CD4-positive, alpha-beta T cell treated with Interleukin-4 for 4 hours (primary cell): ENCODE results near the gene MSLN.

Experiments used
- DNase-seq: peaks from one replicate; pipeline ENCODE4 v3.0.0-alpha.2; 2020

The MSLN gene

DNA sequence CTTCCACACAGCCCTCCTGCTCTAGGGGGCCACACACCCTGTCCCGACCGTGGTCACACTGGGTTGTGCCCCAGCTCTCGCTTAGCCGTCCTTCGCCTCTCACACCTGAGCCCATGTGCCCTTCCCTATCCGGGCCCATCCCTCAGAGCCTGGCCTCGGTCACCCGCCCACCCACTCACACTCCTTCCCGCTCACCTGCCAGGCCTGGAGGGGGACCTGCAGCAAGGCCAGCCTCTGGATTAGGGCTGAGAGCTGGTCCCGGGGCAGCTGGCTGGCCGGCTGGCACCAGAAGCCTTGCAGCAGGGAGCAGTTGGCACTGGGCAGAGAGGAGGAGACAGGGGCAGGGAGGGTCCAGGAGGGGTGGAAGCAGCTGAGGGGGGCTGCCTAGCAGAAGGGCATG lies 17.9 kb downstream of the MSLN start:
- no peak for DNase-seq

DNA sequence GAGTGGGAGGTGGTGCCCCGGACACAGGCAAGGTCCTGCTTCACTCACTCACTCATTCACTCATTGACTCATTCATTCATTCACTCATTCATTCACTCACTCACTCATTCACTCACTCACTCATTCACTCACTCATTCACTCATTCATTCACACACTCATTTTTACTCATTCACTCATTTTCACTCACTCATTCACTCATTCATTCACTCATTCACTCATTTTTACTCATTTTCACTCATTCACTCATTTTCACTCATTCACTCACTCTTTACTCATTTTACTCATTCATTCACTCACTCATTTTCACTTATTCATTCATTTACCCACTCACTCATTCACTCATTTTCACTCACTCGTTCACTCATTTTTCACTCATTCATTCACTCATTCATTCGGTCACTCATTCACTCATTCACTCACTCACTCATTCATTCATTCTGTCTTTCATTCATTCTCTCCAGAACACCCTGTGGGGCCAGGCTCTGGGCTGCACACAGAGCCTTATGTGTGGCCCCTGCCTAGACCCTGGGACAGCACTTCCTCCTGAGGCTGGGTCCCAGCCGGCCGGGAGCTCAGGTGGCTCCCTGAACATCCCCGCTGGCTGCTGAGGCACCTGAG lies 18.5 kb downstream of the MSLN start:
- no peak for DNase-seq

DNA sequence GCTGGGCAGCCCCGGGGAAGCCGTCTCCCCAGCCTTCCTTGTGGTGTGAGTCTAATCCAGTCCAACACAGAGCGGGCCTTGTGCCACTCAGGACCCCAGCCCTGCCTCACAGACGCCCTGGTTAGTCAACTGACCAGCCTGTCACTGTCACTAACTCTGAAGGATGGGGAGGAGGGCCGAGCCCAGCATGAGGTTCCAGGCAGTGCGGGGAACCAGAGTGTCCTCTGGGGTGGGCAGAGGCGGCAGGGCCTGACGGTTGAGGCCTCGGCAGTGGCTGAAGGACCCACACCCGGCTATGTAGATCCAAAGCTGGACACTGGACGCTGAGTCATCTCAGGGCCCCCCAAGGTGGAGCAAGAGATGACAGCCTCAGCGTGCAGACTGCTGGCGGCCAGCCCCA lies 19.0 kb downstream of the MSLN start:
- DNase-seq = no peak

DNA sequence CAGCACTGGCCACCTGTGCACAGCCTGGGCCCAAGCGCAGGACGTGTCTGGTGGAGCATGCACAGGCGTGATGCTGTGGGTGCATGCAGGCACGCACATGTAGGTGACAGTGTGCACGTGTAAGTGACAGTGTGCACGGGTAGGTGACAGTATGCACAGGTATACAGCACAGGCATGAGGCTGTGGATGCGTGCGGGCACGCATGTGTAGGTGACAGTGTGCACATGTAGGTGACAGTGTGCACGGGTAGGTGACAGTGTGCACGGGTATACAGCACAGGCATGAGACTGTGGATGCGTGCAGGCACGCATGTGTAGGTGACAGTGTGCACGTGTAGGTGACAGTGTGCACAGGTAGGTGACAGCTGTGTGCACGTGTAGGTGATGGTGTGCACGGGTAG lies 19.8 kb downstream of the MSLN start:
- no peak for DNase-seq

DNA sequence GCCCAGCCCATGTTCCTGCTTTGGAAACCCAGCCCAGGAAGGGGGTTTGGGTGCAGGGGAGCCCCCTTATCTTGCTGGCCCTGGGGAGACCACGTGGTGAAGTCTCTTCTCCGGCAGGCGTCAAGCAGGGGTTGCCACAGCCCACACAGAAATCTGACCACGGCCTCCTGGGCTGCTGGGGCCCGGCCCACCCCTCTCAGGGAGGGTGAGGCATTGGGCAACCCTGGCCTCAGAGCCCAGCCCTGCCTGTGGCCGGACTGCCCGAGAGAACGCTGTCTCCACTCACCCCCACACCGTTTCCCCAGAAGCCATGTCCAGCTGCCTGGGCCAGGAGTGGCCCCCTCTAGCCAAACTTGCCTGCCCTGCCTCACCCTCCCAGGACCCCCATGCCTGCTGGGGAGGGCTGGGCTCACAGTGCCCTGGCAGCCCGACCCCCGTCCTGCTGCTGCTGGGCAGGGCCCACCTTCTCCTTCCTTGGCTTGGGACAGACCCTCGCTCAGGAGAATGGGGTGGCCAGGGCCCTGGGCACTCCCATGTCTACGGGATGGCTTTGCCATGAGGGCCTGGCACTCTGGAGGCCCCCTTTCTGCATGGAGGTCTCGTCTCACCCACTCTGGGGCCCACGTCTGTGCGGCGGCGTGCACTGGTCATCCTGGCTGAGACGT lies 20.9 kb downstream of the MSLN start:
- no peak for DNase-seq

DNA sequence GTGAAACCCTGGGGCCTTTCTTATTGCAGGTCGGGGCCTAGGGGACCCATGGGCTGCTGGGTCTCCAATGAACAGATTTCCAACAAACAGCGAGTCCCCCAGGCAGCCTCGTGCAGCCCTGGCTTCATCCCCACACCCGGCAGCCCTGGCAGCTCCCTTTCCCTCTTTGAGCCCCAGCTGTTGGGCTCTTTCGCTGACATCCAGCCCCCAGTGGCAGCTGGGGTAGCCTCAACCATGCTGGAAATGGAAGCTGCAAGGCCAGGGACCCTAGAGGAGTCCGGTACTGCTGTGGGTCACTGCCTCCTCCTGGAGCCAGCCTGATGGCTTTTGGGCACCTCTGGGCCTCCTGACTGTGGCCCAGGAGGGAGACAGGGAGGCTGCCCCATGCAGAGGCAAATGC lies 21.7 kb downstream of the MSLN start:
- no peak for DNase-seq

DNA sequence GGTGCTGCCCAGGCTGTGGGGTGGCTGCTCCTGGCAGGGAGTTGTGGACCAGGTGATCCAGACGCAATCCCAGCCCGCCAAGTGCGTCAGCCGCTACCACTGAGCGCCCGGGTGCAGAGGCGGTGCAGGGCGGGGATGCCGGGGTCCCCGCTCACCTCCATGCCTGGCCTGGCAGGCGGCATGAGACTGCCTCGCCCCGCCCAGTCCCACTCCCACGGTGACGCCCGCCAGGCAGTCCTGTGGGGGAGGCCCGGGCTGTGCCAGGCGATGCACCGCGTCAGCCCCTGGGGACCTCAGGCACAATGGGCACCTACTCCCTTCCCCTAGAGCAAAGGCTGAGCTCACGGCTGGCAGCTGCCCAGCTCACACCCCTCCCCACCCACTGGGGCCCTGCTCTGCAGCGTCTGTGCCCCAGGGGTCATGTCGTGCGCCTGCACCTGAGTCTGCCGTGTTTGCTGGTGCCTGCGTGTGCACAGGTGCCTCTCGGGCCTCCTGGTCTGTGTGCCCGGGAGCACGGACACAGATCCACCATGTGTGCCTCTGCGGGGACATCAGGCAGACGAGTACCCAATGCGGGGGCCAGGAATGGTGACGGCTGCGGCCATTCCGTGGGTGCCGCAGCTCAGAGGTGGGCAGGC lies 22.4 kb downstream of the MSLN start:
- no peak for DNase-seq

DNA sequence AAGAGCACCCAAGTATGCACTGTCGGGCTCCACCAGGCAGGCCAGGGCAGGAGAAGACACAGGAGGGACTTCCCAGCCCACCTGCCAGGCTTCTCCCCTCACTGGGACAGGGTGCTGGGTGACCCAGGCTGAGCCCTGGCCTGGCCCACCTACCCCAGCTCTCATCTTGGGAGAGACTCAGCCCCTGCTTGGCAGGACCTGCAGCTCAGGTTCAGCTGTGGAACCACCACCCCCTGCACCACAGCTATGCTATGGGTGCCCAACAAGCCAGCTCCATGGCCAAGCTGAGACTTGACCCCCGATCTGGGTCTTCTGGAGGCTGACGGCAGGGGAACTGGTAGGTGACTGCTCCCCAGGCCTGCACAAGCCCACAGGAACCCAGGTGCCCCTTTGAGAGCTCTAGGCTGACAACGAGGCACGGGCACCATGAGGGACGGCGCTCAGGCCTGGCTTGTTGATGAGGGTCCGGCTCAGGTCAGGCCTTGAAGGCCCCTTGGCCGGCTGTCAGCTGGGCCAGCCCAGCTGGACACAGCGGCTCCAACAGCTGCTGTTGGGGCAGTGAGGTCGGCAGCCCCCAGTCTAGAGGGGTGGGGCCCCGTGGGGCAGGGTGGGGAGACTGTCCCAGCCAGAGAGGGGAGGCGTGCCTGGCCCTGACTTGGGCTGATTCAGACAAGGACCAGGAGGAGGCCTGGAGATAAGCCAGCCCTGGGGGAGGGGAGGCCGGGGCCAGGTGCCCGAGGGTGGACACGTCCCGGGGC lies 23.0 kb downstream of the MSLN start:
- DNase-seq = no peak

DNA sequence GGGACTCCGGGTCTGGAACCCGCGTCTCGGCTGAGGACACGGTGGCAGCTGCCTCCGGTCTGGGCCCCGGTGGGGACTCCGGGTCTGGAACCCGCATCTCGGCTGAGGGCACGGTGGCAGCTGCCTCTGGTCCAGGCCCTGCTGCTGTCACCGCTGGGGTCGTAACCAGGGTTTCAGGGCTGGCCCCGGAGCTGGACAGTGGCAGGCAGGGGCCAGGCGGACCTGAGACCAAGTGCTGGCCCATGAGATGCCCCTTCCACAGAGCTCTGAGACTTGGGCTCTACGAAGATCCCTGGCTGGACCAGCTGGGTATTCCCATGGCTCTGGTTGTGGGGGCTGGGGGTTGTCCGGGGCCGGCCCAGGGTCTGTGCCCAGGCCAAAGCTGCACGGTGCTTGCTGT lies 23.9 kb downstream of the MSLN start:
- DNase-seq = no peak

DNA sequence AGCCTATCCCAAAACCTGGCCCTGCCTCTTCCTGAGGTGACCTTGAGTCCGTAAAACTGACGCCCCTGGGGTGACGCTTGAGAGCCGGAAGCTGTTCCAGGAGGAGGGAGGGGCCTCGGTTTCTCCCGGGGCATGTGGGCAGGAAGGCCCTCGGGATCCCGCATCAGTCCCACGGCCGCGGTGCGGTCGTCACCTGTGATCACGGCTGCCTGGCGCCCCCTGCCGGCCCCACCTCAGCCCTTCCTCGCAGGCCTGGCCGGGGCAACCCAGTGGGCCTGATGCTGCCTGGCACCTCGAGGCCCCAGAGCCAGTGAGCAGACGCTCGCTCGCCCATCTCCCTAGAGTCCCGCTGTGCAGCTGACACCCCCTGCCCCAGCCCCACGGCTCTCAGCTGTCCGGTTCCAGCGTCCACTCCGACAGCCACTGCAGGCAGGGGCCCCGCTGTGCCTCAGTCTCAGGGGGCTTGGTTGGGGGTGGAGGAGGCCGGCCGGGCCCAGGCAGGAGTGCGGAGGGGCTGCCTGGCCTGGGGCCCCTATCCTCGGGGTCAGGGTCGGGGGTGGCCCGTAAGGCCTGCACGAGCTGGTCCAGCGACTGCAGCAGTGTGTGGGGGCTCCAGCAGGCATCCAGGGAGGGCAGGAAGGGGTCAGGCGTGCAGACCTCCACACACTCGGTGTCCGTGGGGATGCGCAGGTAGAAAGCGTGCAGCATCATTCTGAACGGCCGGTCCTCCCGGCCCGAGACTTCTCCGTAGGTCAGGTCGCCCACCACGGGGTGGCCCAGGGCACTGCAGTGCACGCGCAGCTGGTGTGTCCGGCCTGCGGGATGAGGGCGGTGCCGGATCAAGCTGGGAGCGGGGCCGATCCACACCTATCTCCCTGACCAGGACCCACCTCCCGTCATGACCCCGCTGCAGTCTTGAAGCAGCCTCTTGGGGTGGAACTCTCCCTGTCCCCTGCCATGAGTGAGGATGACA lies 25.3 kb downstream of the MSLN start:
- peak; percentile 55 for DNase-seq

DNA sequence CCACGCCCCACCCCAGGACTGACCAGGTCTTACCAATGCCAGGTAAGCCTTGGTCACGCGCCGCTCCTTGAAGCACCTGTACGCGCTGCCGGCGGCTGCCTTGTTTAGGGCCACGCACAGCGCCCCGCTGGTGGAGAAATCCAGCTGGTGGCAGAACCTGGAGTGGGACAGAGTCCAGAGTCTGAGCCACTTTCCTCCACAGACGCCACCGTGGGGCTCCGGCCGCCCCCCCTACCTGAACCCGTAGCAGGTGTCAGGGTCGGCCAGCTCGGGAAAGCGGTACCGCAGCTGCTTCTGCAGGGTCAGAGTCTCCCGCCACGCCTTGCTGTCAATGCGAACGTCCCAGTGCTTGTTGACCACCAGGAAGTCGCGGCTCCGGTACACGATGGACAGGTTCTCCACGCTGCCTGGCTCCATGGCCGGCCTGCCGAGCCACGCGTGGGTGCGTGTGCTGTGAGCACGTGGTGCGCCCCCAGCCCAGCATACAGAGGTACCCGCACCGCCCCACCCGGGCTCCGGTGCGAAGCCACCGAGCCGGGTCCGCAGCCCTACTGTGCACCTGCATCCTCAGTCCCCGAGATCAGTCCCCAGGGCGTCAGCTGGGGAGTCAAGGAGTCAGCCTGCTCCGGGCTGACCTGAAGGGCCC lies 26.9 kb downstream of the MSLN start:
- DNase-seq = no peak

DNA sequence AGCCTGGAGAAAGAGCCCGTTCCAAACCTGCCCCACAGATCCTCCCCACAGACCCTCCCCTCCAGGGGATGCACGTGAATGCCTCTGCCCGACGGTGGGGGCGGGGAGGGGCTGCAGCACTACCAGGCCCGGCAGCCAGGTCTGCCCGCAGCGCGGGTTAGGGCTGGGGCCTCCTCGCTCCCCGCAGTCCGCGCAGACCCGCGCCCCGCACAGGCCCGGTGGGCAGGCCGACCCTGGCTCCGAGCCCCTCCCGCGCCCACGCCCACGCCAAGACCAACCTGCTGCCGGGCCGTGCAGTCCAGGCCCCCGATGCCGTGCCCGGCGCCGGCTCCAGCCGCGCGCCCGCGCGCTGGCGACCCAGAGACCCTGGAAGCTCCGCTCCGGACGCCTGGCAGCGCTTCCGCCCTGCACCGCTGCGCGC lies 27.5 kb downstream of the MSLN start, which contains the start of gene RPUSD1:
TSS of gene RPUSD1 (minus strand) at position 404 of the 421 bp plus-strand sequence. CDS start 644 bp downstream, outside the sequence.
- DNase-seq = no peak

DNA sequence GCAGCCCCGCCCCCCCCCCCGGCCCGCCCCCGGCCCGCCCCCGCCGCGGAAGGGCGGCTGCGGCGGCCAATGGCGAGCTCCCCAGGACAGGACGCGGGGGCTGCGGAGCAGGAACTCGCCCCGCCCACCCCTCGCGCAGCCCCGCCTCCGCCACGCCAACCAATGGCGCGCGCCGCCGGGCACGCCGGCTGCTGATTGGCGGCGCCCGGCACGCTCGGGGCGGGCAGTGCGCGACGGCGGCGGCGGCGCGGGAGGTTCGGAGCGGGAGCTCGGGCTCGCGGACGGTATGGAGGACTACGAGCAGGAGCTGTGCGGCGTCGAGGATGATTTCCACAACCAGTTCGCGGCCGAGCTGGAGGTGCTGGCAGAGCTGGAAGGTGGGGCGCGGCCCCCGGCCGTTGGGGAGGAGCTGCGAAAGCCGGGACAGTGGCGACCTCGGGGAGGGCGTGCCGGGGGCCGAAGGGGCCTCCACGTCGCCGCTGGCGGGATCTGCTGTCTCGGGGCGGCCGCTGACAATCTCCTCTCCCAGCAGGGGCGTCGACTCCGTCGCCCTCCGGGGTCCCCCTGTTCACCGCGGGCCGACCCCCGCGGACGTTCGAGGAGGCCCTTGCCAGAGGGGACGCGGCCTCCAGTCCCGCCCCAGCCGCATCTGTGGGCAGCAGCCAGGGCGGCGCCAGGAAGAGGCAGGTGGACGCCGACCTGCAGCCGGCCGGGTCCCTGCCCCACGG lies 28.0 kb downstream of the MSLN start, which contains the start of gene CHTF18:
TSS of gene CHTF18 (plus strand) at position 222 of the 728 bp plus-strand sequence. CDS start at position 287, 65 bp downstream.
- peak; percentile 93 for DNase-seq

DNA sequence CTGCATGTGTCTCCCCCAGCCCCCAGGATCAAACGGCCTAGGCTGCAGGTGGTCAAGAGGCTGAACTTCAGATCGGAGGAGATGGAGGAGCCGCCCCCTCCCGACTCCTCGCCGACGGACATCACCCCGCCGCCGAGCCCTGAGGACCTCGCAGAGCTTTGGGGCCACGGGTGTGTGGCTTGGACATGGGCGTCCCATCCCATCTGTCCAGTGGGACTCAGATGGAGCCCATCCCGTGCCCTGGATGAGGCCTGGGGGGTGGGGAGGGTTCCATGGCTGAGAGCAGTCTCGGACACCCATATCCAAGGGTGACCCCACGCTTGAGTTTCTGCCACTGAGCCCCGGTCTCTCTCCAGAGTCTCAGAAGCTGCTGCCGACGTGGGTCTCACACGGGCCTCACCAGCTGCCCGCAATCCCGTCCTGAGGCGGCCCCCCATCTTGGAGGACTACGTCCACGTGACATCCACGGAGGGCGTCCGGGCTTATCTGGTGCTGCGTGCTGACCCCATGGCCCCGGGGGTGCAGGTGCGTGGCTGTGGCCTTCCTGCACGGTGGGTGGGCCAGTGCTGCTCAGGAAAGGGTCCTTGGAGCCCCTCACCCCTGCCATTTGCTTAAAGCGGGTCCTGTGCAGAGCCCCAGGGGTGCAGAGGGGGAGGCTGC lies 28.8 kb downstream of the MSLN start:
- no peak for DNase-seq

DNA sequence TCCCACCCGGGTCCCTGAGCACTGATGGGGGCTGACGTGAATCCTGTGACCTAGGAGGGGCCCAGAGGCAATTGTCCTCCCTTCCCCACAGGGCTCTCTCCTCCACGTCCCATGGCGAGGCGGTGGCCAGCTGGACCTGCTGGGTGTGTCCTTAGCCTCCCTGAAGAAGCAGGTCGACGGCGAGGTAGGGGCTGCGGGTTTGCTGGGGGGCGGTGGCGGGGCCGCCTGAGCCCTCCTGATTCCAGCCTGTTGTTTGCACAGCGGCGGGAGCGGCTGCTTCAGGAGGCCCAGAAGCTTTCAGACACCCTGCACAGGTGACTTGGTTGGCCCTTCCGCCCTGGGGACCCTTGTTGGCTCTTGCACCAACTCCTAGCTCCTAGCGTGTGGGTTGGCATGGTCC lies 29.6 kb downstream of the MSLN start:
- DNase-seq = no peak

DNA sequence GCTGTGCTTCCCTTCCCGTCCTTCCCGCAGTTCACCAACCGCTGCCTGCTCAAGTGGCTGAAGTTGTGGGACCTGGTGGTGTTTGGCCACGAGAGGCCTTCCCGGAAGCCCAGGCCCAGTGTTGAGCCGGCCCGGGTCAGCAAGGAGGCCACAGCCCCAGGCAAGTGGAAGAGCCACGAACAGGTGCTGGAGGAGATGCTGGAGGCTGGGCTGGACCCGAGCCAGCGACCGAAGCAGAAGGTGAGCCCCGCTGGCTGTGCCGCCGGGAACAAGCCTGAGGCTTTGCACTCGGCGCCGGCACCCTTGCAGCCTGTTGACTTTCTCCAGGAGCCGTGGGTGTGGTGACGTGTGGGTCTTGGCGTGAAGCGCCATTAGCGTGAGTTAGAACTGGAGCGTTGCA lies 30.6 kb downstream of the MSLN start:
- DNase-seq = no peak

DNA sequence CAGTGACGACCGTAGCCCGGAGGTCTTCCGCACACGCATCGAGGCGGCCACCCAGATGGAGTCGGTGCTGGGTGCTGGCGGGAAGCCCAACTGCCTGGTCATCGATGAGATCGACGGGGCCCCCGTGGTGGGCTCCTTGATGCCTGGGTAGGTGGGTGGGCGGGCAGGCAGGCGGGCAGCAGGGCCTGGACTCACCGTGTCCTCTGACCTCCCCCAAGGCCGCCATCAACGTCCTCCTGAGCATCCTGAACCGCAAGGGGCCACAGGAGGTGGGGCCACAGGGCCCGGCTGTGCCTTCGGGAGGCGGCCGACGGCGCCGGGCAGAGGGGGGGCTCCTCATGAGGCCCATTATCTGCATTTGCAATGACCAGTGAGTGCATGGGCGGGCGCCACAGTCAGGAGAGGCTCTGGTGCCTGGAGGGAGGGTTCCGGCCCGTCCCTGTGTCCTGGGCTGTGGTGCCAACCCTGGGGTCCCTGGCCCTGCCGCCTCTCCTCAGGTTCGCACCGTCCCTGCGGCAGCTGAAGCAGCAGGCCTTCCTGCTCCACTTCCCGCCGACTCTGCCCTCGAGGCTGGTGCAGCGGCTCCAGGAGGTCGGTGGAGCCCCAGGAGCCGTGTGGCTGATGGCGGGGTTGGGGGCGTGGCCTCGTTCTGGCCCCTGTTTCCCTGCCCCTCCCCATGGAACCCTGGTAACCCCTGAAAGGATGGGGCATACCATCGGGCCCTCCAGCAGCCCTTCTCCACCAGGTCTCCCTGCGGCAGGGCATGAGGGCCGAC lies 31.9 kb downstream of the MSLN start:
- no peak for DNase-seq

DNA sequence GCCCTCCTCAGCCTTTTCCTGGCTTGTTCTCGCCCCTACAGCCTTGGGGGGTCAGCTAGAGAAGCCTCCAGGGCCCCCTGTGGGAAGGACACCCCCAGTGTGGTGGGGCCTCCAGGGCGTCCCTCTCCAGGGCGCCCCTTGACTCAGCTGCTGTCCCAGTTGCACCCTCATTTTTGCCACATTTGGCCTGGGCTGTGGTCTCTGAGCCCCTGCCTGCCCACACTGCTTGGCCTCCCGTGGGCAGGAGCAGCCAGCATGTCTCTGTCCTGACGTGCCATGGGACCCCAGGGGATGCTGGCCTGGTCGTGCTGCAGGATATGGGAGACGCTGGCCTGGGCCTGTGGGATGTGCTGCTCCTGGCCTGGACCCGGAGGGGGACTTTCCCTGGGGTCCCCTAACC lies 32.9 kb downstream of the MSLN start:
- no peak for DNase-seq

DNA sequence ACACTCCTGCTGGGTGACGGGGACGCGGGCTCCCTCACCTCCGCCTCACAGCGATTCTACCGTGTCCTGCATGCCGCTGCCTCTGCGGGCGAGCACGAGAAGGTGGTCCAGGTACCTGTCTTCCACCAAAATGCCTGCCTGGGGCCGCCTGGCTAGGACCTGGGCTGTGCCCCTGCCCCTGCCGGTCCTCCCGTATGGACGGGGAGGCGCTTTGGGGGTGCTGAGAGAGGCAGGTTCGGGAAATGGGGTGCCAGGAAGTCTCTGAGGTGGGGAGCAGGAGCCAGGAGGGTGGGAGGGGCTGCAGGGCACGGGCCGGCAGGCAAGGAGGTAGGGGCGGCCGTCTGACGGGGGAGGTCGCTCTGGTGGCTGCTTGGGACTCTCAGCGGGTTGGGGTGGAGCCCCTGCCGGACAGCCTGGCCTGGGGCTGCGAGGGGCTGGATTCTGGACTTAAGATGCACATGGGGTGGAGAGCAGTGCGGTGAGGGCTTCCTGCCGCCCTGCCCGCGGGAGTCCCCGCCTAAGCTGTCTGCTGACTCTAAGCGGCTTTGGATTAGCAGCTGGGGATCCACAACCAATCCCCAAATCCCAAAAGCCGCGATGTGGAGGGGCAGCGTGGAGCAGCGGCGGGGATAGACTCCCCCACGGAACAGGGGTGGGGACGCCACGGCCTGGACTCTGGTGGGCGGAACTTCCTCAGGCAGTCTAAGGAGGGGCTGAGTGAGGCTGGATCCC lies 33.7 kb downstream of the MSLN start:
- no peak for DNase-seq
